Hepatocyte (in vitro differentiated cells): Measurements from ENCODE around the gene EIF3K.

Experiments
- CTCF ChIP-seq: fragments of 200-600 bp; sonication (generic); IDR thresholded peaks from 2 replicates; pipeline ENCODE4 v1.5.1; 2016; ENCODE audit warnings: antibody characterized with exemption, mild to moderate bottlenecking; ENCODE audit not compliant: poor library complexity
- EZH2 ChIP-seq: fragments of 200-600 bp; sonication (generic); IDR thresholded peaks from 2 replicates; pipeline ENCODE4 v1.6.1; 2016; ENCODE audit warnings: antibody characterized with exemption, mild to moderate bottlenecking, borderline replicate concordance
- EZH2phosphoT487 ChIP-seq: fragments of 200-600 bp; sonication (generic); IDR thresholded peaks from one replicate; pipeline ENCODE4 v1.6.1; 2018; ENCODE audit warnings: antibody characterized with exemption, mild to moderate bottlenecking, low read depth, moderate library complexity; ENCODE audit not compliant: unreplicated experiment, severe bottlenecking

GRCh38 chr19:38626401-38626800, 7.4 kb downstream of the EIF3K start:
- TF ChIP-seq CTCF: no peak
- TF ChIP-seq EZH2: no peak
- TF ChIP-seq EZH2phosphoT487: no peak
